ENCODE results near the gene SPI1.
A peak's percentile ranks its signal among the peaks of the same experiment; 100 is the strongest.

The SPI1 gene

GRCh38 chr11:47409440-47410369 lies 31.4 kb upstream of the SPI1 start (continued):
- TF ChIP-seq, protein P1, sequence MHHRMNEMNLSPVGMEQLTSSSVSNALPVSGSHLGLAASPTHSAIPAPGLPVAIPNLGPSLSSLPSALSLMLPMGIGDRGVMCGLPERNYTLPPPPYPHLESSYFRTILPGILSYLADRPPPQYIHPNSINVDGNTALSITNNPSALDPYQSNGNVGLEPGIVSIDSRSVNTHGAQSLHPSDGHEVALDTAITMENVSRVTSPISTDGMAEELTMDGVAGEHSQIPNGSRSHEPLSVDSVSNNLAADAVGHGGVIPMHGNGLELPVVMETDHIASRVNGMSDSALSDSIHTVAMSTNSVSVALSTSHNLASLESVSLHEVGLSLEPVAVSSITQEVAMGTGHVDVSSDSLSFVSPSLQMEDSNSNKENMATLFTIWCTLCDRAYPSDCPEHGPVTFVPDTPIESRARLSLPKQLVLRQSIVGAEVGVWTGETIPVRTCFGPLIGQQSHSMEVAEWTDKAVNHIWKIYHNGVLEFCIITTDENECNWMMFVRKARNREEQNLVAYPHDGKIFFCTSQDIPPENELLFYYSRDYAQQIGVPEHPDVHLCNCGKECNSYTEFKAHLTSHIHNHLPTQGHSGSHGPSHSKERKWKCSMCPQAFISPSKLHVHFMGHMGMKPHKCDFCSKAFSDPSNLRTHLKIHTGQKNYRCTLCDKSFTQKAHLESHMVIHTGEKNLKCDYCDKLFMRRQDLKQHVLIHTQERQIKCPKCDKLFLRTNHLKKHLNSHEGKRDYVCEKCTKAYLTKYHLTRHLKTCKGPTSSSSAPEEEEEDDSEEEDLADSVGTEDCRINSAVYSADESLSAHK (tag by site-specific recombination; IDR thresholded peaks at IDR 0.05), result no peak
- TF ChIP-seq ZNF19 (tag by site-specific recombination; IDR thresholded peaks at IDR 0.05; ENCODE audit: low read depth) (no peak), ZNF112 (tag by site-specific recombination; IDR thresholded peaks at IDR 0.05) (no peak), ZNF529 (tag by site-specific recombination; IDR thresholded peaks at IDR 0.05; ENCODE audit: insufficient replicate concordance) (no peak), ZNF670 (tag by site-specific recombination; IDR thresholded peaks at IDR 0.05; ENCODE audit: low read depth) (no peak), ZNF518A (tag by site-specific recombination; conservative IDR thresholded peaks at IDR 0.05; ENCODE audit: low read depth) (no peak)
- TF ChIP-seq, protein P2, sequence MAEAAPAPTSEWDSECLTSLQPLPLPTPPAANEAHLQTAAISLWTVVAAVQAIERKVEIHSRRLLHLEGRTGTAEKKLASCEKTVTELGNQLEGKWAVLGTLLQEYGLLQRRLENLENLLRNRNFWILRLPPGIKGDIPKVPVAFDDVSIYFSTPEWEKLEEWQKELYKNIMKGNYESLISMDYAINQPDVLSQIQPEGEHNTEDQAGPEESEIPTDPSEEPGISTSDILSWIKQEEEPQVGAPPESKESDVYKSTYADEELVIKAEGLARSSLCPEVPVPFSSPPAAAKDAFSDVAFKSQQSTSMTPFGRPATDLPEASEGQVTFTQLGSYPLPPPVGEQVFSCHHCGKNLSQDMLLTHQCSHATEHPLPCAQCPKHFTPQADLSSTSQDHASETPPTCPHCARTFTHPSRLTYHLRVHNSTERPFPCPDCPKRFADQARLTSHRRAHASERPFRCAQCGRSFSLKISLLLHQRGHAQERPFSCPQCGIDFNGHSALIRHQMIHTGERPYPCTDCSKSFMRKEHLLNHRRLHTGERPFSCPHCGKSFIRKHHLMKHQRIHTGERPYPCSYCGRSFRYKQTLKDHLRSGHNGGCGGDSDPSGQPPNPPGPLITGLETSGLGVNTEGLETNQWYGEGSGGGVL (tag by site-specific recombination; IDR thresholded peaks at IDR 0.05), result no peak

DNA sequence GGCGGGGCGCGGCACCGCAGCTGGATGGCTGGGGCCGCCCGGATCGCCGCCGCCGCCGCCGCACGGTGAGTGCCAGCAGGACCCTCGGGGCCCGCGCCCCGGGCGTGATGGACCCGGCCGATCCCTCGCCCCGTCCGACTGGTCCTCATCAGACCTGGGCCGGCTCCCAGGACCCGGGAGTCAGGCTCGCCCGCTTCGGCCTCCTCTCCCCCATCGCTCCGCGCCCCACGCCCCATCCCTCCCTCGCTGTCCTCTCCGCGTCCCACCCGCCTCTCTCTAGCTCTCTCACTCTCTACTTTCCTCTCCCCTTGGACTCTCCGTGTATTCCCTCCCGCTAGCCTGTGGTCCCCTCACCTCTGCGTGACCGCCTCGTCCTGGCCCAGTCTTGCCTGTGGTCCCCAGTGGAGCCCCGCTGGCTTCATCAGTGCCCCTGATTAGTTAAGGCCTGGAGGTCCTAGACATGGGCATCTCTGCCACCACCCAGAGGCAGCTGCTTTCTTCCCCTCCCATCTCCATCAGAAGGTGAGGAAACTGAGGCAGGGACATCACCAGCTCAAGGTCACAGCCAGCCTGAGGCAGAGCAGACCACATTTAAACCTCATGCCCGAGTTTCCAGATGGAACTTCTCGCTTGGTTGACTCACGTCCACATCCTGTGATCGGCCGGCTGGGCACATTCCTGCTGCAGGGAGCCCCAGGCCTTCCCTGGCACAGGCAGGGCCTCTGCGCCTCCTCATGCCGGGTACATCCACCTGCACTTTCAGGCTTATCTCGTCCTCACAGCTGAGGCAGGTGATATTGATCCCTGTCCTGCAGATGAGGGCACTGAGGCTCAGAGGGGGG lies 30.5 kb upstream of the SPI1 start:
- Histone ChIP-seq H3K36me3 (ENCODE audit: control insufficient read depth in 2 of 2, insufficient read depth in 1 of 2, low read length in 2 of 2) (peaks cover 0 to 32% of the 10 kb centered on the region in 2 experiments; a peak in 1 of 3 replicates), H3K4me3 (ENCODE audit: low read depth, low read length) (peak overlapping the region; percentile 86), H3K4me1 (ENCODE audit: control insufficient read depth, insufficient read depth, low read length) (no peaks in the 10 kb centered on the region), H3K9me3 (ENCODE audit: control insufficient read depth, insufficient read depth, low read depth, low read length) (no peaks in the 10 kb centered on the region), H3K27ac (ENCODE audit: extremely low read depth, low read depth, low read length) (peak overlapping the region; percentile 74; the same call in 1 of the 2 replicates)
- ChIA-PET POLR2A (interaction anchor here (0.5 to 6.0 kb wide), 3 partner anchors 9 to 177 kb away, joined by 4 to 37 read pairs (median 7); partner anchors contain the start of gene PSMC3), CTCF (interaction anchor here (0.6 to 4.9 kb wide), 4 partner anchors 17 to 443 kb away, joined by 4 to 32 read pairs (median 6); partner anchors contain the start of gene PSMC3)
- TF ChIP-seq ZNF571 (tag by site-specific recombination; IDR thresholded peaks at IDR 0.05), result no peak
- no peak for TF ChIP-seq SP7 (tag by site-specific recombination; IDR thresholded peaks at IDR 0.05)
- TF ChIP-seq KLF8 (tag by site-specific recombination; IDR thresholded peaks at IDR 0.05), result 0 out of 2 replicates have a peak, but pooled peaks have one; percentile 5
- no peak for TF ChIP-seq ZBTB8A (tag by site-specific recombination; IDR thresholded peaks at IDR 0.05)
- no peak for TF ChIP-seq PRDM6 (tag by site-specific recombination; IDR thresholded peaks at IDR 0.05)
- TF ChIP-seq EGR2 (tag by site-specific recombination; IDR thresholded peaks at IDR 0.05; ENCODE audit: low read depth), result no peak
- TF ChIP-seq ZNF776 (tag by site-specific recombination; IDR thresholded peaks at IDR 0.05; ENCODE audit: borderline replicate concordance), result no peak
- no peak for TF ChIP-seq GLI4 (tag by site-specific recombination; IDR thresholded peaks at IDR 0.05)
- no peak for TF ChIP-seq ZNF133 (tag by site-specific recombination; IDR thresholded peaks at IDR 0.05)
- TF ChIP-seq ZFP69B (tag by site-specific recombination; IDR thresholded peaks at IDR 0.05), result peak; percentile 32; the same call in 1 of the 2 replicates
- TF ChIP-seq INSM2 (tag by site-specific recombination; IDR thresholded peaks at IDR 0.05), result no peak

Measured in HEK293 (cell line).